Measurements from ENCODE around the gene SORBS1.

The SORBS1 gene

DNA sequence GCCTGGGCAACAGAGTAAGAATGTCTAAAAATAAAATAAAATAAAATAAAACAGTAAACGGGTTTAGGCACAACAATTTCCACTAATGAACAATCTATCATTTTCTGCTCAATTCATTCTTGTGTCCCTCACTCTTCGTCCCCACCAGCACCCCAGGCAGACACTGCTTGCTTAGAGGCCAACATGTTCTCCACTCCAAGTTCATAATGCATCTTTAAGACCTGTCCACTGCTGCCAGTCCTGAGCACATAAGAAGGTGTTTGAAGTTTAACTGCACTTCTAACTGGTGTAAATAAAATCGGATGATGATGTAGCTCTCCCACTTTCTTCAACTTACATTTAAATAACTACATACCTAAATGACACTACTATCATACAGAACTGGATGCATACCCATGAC lies 283.6 kb downstream of the SORBS1 start:
- Histone ChIP-seq H3K27ac (ENCODE audit: poor library complexity, severe bottlenecking) (peak overlapping the region; percentile 94), H3K9me3 (ENCODE audit: severe bottlenecking) (no peaks in the 10 kb centered on the region), H3K27me3 (ENCODE audit: insufficient read depth, poor library complexity, severe bottlenecking) (no peaks in the 10 kb centered on the region), H3K36me3 (ENCODE audit: low read depth) (peaks cover 29% of the 10 kb centered on the region), H3K4me3 (ENCODE audit: severe bottlenecking) (no peak overlapping the region), H3K4me1 (ENCODE audit: insufficient read depth, poor library complexity, severe bottlenecking) (peaks cover 89% of the 10 kb centered on the region)
- TF ChIP-seq CTCF (IDR thresholded peaks at IDR 0.05; ENCODE audit: poor library complexity, severe bottlenecking), result no peak
- DNase-seq (ENCODE audit: low spot score), result no peak
- no peak for ATAC-seq (ENCODE audit: low read depth)

DNA sequence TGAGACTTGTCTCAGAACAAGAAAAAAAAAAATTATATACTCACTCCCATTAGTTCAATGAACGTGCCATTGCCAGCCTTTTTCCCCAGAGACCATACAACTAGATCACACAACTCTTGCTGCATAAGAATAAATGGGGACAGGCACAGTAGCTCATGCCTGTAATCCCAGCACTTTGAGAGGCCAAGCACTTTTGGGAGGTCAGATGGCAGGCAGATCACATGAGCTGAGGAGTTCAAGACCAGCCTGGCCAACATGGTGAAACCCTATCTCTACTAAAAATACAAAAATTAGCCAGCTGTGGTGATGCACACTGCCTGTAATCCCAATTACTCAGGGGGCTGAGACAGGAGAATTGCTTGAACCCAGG lies 284.0 kb downstream of the SORBS1 start:
- Histone ChIP-seq H3K27ac (ENCODE audit: poor library complexity, severe bottlenecking) (peak overlapping the region; percentile 94), H3K4me1 (ENCODE audit: insufficient read depth, poor library complexity, severe bottlenecking) (peaks cover 93% of the 10 kb centered on the region), H3K9me3 (ENCODE audit: severe bottlenecking) (no peaks in the 10 kb centered on the region), H3K36me3 (ENCODE audit: low read depth) (peaks cover 29% of the 10 kb centered on the region), H3K4me3 (ENCODE audit: severe bottlenecking) (no peak overlapping the region), H3K27me3 (ENCODE audit: insufficient read depth, poor library complexity, severe bottlenecking) (no peaks in the 10 kb centered on the region)
- no peak for ATAC-seq (ENCODE audit: low read depth)
- DNase-seq (ENCODE audit: low spot score), result no peak
- TF ChIP-seq CTCF (IDR thresholded peaks at IDR 0.05; ENCODE audit: poor library complexity, severe bottlenecking), result no peak

DNA sequence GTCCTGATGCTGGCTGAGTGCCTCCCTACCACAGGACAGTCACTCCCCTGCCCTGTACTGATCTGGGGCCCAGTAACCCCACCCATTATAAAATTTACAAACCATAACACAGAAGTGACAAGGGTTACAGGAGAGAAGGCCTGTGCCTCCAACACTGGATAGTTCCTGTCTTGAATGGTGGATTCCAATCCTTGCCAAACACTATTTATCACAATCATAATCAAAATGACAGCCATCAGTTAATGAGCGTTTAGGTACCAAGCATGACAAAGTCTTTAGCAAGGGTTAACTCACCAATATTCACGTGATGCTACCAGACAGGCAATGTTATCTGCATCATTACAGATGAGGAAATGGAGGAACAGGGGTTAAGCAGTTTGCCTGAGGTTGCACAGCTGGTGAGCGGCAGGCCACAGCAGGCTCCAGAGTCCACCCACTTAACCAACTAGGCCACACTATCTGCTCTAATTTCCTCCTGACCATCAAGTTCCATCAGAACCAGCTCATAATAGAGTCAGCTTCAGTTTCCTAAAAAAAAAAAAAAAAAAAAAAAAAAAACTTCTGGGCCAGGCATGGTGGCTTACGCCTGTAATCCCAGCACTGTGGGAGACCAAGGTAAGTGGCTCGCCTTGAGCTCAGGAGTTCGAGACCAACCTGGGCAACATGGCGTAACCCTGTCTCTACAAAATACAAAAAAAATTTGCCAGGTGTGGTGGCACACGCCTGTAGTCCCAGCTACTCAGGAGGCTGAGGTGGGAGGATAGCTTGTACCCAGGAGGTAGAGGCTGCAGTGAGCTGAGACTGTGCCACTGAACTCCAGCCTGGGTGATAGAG lies 284.6 kb downstream of the SORBS1 start:
- no peak for TF ChIP-seq CTCF (IDR thresholded peaks at IDR 0.05; ENCODE audit: poor library complexity, severe bottlenecking)
- Histone ChIP-seq H3K4me3 (ENCODE audit: severe bottlenecking) (no peak overlapping the region), H3K27me3 (ENCODE audit: insufficient read depth, poor library complexity, severe bottlenecking) (no peaks in the 10 kb centered on the region), H3K9me3 (ENCODE audit: severe bottlenecking) (no peaks in the 10 kb centered on the region), H3K36me3 (ENCODE audit: low read depth) (peaks cover 29% of the 10 kb centered on the region), H3K27ac (ENCODE audit: poor library complexity, severe bottlenecking) (peak overlapping the region; percentile 94), H3K4me1 (ENCODE audit: insufficient read depth, poor library complexity, severe bottlenecking) (peaks cover 94% of the 10 kb centered on the region)
- DNase-seq (ENCODE audit: low spot score) (no peak), ATAC-seq (ENCODE audit: low read depth) (0 out of 3 replicates have a peak, but pooled peaks have one; percentile 5)

- peak; percentile 60 for ATAC-seq (ENCODE audit: low read depth)
- TF ChIP-seq CTCF (IDR thresholded peaks at IDR 0.05; ENCODE audit: poor library complexity, severe bottlenecking), result no peak
- H3K36me3 ChIP-seq (ENCODE audit: low read depth), result peaks cover 36% of the 10 kb centered on the region
- no peak overlapping the region for H3K4me3 ChIP-seq (ENCODE audit: severe bottlenecking)
- peak overlapping the region; percentile 94 for H3K27ac ChIP-seq (ENCODE audit: poor library complexity, severe bottlenecking)
- H3K4me1 ChIP-seq (ENCODE audit: insufficient read depth, poor library complexity, severe bottlenecking), result peaks cover 87% of the 10 kb centered on the region
- no peak for DNase-seq (ENCODE audit: low spot score)
- no peaks in the 10 kb centered on the region for H3K27me3 ChIP-seq (ENCODE audit: insufficient read depth, poor library complexity, severe bottlenecking)
- no peaks in the 10 kb centered on the region for H3K9me3 ChIP-seq (ENCODE audit: severe bottlenecking)
Observed at GRCh38 chr10:95275726-95276366, 285.3 kb downstream of the SORBS1 start.

All from RWPE2 (cell line).